GM12891 (cell line): ENCODE results near the gene RGS17.
"Not testable (repeated sequence)": the region's sequence is repeated elsewhere in the genome, so short reads cannot be mapped to it uniquely, and the experiment has no call there.

Experiments used
- POLR2A ChIP-seq: IDR thresholded peaks from 2 replicates; pipeline ENCODE4 v1.6.1; 2011; ENCODE audit warnings: low read depth, low read length, control low read depth
- TAF1 ChIP-seq: IDR thresholded peaks from 2 replicates; pipeline ENCODE4 v1.6.1; 2011; ENCODE audit warnings: low read depth, low read length, control low read depth

- TF ChIP-seq TAF1, POLR2A: not testable (repeated sequence)
These were observed 20.0 kb downstream of the RGS17 start for GRCh38 chr6:153111082-153111481.
